Activated B cell treated with CpG ODN at 0.5 μM for 24 hours (primary cell): ENCODE measurements around the gene MAPK10. TPM values are rescaled to one million over a fixed set of nuclear protein-coding genes. Genes with fewer than 3 reads are reported as not detected.

Experiments
- ATAC-seq: fragments of 200-7000 bp; cut with Tn5 transposase; one replicate; pipeline ENCODE4 v1.10.0; 2021; ENCODE audit warnings: low read depth, mild to moderate bottlenecking, moderate library complexity
- CTCF ChIA-PET: fragments of 350-600 bp; sonication (Branson Sonifier 250); formaldehyde crosslinking; loops from one replicate; lab custom pipeline; 2021; ENCODE audit warnings: antibody characterized with exemption; lab: Charles Lee
- POLR2A ChIA-PET: fragments of 350-600 bp; sonication (Branson Sonifier 250); formaldehyde crosslinking; loops from one replicate; lab custom pipeline; 2021; ENCODE audit warnings: antibody characterized with exemption; lab: Charles Lee
- DNase-seq: peaks from one replicate; pipeline ENCODE4 v3.0.0; 2022
- H3K27ac Mint-ChIP-seq: one replicate; pipeline ENCODE4 v1.8.0; 2020; ENCODE audit warnings: mixed read lengths
- H3K27me3 Mint-ChIP-seq: one replicate; pipeline ENCODE4 v1.8.0; 2021; ENCODE audit warnings: mixed read lengths
- H3K36me3 Mint-ChIP-seq: one replicate; pipeline ENCODE4 v1.8.0; 2021; ENCODE audit warnings: low read depth, mixed read lengths
- H3K4me1 Mint-ChIP-seq: one replicate; pipeline ENCODE4 v1.8.0; 2021; ENCODE audit warnings: mixed read lengths
- H3K4me3 Mint-ChIP-seq: one replicate; pipeline ENCODE4 v1.8.0; 2020; ENCODE audit warnings: mild to moderate bottlenecking, mixed read lengths
- H3K9me3 Mint-ChIP-seq: one replicate; pipeline ENCODE4 v1.8.0; 2020; ENCODE audit warnings: mixed read lengths
- CTCF ChIP-seq: fragments of 200-600 bp; IDR thresholded peaks from one replicate; pipeline ENCODE4 v1.8.0; 2022; ENCODE audit warnings: antibody characterized with exemption, mild to moderate bottlenecking
- intact Hi-C: fragments of 100-400 bp; cut with micrococcal nuclease; formaldehyde crosslinking; loops from one replicate; pipeline ENCODE4 v1.15.1; 2024
- total RNA-seq: library from RNA; stranded (reverse); gene quantifications from 2 replicates; pipeline ENCODE4 v1.2.3, GENCODE V29; 2022

Gene MAPK10
- total RNA-seq, 1 donor from 2014 or later = 0.75 TPM

- intact Hi-C loops = no loop called here
- TF ChIP-seq CTCF = no peak
- no peak overlapping the region for H3K4me3 Mint-ChIP-seq
- ATAC-seq = no peak
- peaks cover 3% of the 10 kb centered on the region for H3K27me3 Mint-ChIP-seq
- ChIA-PET CTCF (no interaction called here), POLR2A (no interaction called here)
- no peaks in the 10 kb centered on the region for H3K36me3 Mint-ChIP-seq
- H3K27ac Mint-ChIP-seq = no peak overlapping the region
- H3K9me3 Mint-ChIP-seq = no peaks in the 10 kb centered on the region
- no peak for DNase-seq
- H3K4me1 Mint-ChIP-seq = no peaks in the 10 kb centered on the region
These were observed 33.5 kb downstream of the MAPK10 start for GRCh38 chr4:86326400-86326799.

GRCh38 chr4:86319390-86319789, 40.5 kb downstream of the MAPK10 start:
- no peak overlapping the region for H3K4me3 Mint-ChIP-seq
- H3K27ac Mint-ChIP-seq = no peak overlapping the region
- H3K27me3 Mint-ChIP-seq = peaks cover 4% of the 10 kb centered on the region
- no peaks in the 10 kb centered on the region for H3K4me1 Mint-ChIP-seq
- DNase-seq (no peak), ATAC-seq (no peak)
- ChIA-PET POLR2A (no interaction called here), CTCF (no interaction called here)
- no peaks in the 10 kb centered on the region for H3K9me3 Mint-ChIP-seq
- no peaks in the 10 kb centered on the region for H3K36me3 Mint-ChIP-seq
- intact Hi-C loops = no loop called here
- TF ChIP-seq CTCF = no peak

- no peaks in the 10 kb centered on the region for H3K36me3 Mint-ChIP-seq
- H3K4me3 Mint-ChIP-seq = no peak overlapping the region
- DNase-seq (no peak), ATAC-seq (no peak)
- ChIA-PET CTCF (no interaction called here), POLR2A (no interaction called here)
- no peaks in the 10 kb centered on the region for H3K4me1 Mint-ChIP-seq
- peaks cover 4% of the 10 kb centered on the region for H3K27me3 Mint-ChIP-seq
- intact Hi-C loops = no loop called here
- no peak overlapping the region for H3K27ac Mint-ChIP-seq
- H3K9me3 Mint-ChIP-seq = no peaks in the 10 kb centered on the region
- TF ChIP-seq CTCF = no peak
These were observed 44.3 kb downstream of the MAPK10 start for GRCh38 chr4:86315579-86315978.

- Mint-ChIP-seq H3K36me3 (no peaks in the 10 kb centered on the region), H3K27ac (no peak overlapping the region), H3K4me3 (no peak overlapping the region), H3K4me1 (no peaks in the 10 kb centered on the region), H3K9me3 (no peaks in the 10 kb centered on the region), H3K27me3 (peaks cover 3% of the 10 kb centered on the region)
- TF ChIP-seq CTCF = no peak
- ATAC-seq (no peak), DNase-seq (no peak)
- intact Hi-C loops = no loop called here
- CTCF ChIA-PET = no interaction called here
- POLR2A ChIA-PET = no interaction called here
These were observed 46.2 kb downstream of the MAPK10 start for GRCh38 chr4:86313656-86314055.

GRCh38 chr4:86307432-86307831, 52.4 kb downstream of the MAPK10 start:
- H3K36me3 Mint-ChIP-seq = no peaks in the 10 kb centered on the region
- no peaks in the 10 kb centered on the region for H3K27me3 Mint-ChIP-seq
- H3K4me1 Mint-ChIP-seq = peaks cover 2% of the 10 kb centered on the region
- ATAC-seq (no peak), DNase-seq (no peak)
- ChIA-PET POLR2A (no interaction called here), CTCF (no interaction called here)
- no peak for TF ChIP-seq CTCF
- no peak overlapping the region for H3K27ac Mint-ChIP-seq
- no peaks in the 10 kb centered on the region for H3K9me3 Mint-ChIP-seq
- H3K4me3 Mint-ChIP-seq = no peak overlapping the region
- intact Hi-C loops = no loop called here
